ENCODE data around the gene PRICKLE4.

The PRICKLE4 gene

GRCh38 chr6:41739041-41739440 is 41.5 kb upstream of the PRICKLE4 start:
- DNase-seq (ENCODE audit: low read depth): no peak
- no peak overlapping the region for H3K4me3 ChIP-seq (ENCODE audit: low read length)
- TF ChIP-seq, protein P1, sequence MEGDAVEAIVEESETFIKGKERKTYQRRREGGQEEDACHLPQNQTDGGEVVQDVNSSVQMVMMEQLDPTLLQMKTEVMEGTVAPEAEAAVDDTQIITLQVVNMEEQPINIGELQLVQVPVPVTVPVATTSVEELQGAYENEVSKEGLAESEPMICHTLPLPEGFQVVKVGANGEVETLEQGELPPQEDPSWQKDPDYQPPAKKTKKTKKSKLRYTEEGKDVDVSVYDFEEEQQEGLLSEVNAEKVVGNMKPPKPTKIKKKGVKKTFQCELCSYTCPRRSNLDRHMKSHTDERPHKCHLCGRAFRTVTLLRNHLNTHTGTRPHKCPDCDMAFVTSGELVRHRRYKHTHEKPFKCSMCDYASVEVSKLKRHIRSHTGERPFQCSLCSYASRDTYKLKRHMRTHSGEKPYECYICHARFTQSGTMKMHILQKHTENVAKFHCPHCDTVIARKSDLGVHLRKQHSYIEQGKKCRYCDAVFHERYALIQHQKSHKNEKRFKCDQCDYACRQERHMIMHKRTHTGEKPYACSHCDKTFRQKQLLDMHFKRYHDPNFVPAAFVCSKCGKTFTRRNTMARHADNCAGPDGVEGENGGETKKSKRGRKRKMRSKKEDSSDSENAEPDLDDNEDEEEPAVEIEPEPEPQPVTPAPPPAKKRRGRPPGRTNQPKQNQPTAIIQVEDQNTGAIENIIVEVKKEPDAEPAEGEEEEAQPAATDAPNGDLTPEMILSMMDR (conservative IDR thresholded peaks at IDR 0.05; ENCODE audit: low read length): no peak

GRCh38 chr6:41740366-41741162 is 40.0 kb upstream of the PRICKLE4 start:
- no peak overlapping the region for H3K4me3 ChIP-seq (ENCODE audit: low read length)
- no peak for DNase-seq (ENCODE audit: low read depth)
- TF ChIP-seq, protein P1 (conservative IDR thresholded peaks at IDR 0.05; ENCODE audit: low read length): no peak

DNA sequence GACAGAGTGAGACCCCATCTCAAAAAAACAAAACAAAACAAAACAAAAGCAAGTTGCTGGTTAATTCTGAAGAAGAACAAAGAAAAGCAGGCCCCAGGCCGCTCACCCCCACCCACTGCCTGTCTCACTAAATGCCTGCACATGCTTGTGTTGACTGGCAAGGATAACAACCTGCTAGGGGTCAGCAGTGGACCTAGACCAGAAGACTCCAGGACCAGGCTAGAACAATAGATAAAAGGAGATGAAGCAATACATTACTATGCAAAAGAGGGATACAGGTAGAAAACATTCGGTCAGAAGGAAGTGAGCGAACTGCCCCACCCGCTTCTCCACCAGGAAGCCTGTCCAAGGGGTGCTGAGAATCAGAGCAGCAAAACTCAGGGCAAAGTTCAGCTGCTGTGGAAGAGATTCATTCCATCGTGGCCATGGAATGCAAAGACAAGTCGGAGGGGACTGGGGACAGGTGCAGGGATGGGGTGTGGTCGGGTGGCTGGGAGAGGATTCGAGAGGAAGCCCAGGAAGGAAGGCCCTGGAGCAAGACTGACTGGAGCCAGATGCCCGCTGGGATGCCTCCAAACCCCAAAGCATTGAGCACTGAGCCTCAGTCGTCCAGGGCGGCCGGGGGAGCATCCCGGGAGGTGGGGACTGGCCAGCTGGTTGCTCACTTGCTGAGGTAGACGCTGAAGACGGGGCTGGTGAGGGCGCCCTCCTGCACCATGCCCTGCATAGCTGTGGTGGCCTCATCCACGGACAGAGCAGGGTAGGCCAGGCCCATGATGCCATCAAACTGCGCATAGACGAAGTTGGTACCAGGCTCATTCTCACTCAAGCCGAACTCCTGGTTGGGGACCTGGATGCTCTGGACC is 38.7 kb upstream of the PRICKLE4 start:
- TF ChIP-seq, protein P1 (conservative IDR thresholded peaks at IDR 0.05; ENCODE audit: low read length): no peak
- DNase-seq (ENCODE audit: low read depth): no peak

GRCh38 chr6:41743406-41744235 is 37.0 kb upstream of the PRICKLE4 start:
- H3K4me3 ChIP-seq (ENCODE audit: low read length): no peak overlapping the region
- TF ChIP-seq, protein P1 (conservative IDR thresholded peaks at IDR 0.05; ENCODE audit: low read length): no peak
- DNase-seq (ENCODE audit: low read depth): no peak

More for the DNA sequence above, 38.7 kb upstream of the PRICKLE4 start:
- no peak overlapping the region for H3K4me3 ChIP-seq (ENCODE audit: low read length)

DNA sequence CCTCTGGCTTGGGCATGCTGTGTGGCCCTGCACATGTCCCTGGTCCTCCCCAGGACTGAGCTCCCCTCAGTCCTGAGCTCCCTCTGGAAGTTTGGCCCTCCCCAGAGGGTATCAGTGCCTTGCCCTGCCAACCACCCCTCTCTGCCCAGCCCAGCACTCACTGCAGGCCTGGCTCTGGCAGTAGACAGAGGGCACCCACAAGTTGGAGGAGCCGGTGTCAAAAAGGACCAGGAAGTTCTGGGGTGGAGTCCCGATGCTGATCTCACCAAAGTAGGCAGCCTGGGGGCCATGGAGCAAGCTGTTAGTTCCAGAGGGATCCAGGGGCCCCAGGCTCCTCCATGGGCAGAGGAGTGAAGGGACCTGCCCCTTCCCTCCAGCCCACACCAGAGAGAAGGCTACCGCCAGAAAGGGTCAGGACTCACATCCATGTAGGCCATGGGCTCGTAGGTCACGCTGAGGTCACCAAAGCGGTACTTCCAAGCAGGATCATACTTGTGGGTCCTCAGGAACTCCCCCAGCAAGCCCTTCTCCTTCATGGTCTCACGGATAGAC is 36.3 kb upstream of the PRICKLE4 start:
- DNase-seq (ENCODE audit: low read depth): no peak
- H3K4me3 ChIP-seq (ENCODE audit: low read length): no peak overlapping the region
- TF ChIP-seq, protein P1 (conservative IDR thresholded peaks at IDR 0.05; ENCODE audit: low read length): no peak

DNA sequence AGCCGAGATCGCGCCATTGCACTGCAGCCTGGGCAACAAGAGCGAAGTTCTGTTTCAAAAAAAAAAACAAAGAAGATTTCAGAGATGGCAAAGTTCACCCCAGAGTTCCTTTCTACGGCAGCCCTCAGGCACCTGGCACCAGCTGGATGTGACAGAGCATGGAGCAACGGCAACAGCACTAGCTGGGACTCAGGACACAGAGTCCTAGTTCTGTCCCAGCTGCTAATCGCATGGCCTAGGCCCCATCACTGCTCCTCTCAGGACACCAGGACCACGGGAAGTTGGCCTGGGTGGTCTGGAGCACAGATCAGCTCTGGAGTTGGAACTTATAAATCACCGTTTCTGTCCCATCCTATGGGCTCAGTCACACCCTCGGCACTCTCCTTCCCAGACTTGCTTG is 34.5 kb upstream of the PRICKLE4 start:
- DNase-seq (ENCODE audit: low read depth): no peak
- TF ChIP-seq, protein P1 (conservative IDR thresholded peaks at IDR 0.05; ENCODE audit: low read length): no peak
- H3K4me3 ChIP-seq (ENCODE audit: low read length): no peak overlapping the region

All from AG10803 (cell line).